Peyer's patch (tissue), 4 donors: ENCODE measurements around the gene RERE.

Experiments used
- POLR2A ChIP-seq, 2 donors: fragments of 450-650 bp; IDR thresholded peaks; one replicate each; pipeline ENCODE4 v1.5.1; 2017; ENCODE audit warnings: antibody characterized with exemption in 2 of 2, mild to moderate bottlenecking in 2 of 2, moderate library complexity in 2 of 2
- TF ChIP-seq, protein P1 (sequence below), 6 experiments: fragments of 450-650 bp in 4 of 6; fragments of 200-600 bp in 2 of 6; sonication (generic) in 1 of 6; IDR thresholded peaks; one replicate each; pipeline ENCODE4 v1.5.1; 2017 to 2019; ENCODE audit warnings: antibody characterized with exemption in 6 of 6, mild to moderate bottlenecking in 3 of 6, moderate library complexity in 1 of 6

DNA sequence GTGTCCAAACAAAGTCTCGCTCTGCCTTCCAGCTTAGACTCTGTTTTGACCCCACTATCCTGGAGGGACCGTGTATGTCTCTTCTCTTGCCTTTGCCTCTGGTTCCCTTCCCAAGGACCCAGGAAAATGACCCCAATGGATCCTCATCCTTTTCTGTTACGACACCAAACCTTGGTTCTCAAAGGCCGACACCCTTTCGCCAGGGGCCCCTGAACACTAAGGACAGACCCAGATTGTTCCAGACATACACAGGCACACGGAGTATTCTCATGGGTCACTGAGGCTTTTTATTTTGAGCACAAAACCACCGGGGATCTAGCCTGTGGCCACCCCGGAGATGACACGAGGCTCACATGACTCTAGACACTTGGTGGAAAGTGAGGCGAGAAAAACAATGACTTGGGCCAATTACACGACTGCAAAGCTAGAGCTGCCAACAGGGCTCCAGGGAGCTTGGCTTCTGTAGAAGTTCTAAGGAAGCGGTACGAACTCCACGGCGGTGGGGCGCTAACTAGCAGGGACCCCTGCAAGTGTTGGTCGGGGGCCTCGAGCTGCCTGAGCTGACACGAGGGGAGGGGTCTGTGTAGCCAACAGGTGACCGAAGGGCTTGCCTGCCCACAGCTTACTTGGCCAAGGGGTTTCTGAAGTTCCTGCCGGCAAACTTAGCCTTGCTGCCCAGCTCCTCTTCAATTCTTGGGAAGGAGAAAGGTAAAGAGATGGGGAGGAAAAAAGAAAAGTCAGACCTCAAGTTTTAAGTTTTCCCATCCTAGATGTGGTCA lies 43.5 kb upstream of the RERE start:
- TF ChIP-seq POLR2A (IDR thresholded peaks at IDR 0.05), result no peak
- TF ChIP-seq, protein P1, sequence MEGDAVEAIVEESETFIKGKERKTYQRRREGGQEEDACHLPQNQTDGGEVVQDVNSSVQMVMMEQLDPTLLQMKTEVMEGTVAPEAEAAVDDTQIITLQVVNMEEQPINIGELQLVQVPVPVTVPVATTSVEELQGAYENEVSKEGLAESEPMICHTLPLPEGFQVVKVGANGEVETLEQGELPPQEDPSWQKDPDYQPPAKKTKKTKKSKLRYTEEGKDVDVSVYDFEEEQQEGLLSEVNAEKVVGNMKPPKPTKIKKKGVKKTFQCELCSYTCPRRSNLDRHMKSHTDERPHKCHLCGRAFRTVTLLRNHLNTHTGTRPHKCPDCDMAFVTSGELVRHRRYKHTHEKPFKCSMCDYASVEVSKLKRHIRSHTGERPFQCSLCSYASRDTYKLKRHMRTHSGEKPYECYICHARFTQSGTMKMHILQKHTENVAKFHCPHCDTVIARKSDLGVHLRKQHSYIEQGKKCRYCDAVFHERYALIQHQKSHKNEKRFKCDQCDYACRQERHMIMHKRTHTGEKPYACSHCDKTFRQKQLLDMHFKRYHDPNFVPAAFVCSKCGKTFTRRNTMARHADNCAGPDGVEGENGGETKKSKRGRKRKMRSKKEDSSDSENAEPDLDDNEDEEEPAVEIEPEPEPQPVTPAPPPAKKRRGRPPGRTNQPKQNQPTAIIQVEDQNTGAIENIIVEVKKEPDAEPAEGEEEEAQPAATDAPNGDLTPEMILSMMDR (IDR thresholded peaks at IDR 0.05), result no peak
